CD4-positive, alpha-beta T cell treated with Interferon alpha-2 for 1 hour (primary cell): Measurements from ENCODE around the gene FSIP2.

ENCODE experiments used
- DNase-seq, 2 donors: peaks; one replicate each; pipeline ENCODE4 v3.0.0-alpha.2; 2020 to 2022

The FSIP2 gene

GRCh38 chr2:185738679-185739472, at the start of gene FSIP2:
Gene FSIP2, plus strand, starts transcription at chr2:185738804. Its CDS starts 91 bp downstream, at chr2:185738895.
- peak; percentile 5 to 7 for DNase-seq

GRCh38 chr2:185689906-185690539, 48.6 kb upstream of the FSIP2 start:
- DNase-seq = no peak

GRCh38 chr2:185695711-185696235, 42.8 kb upstream of the FSIP2 start:
- no peak for DNase-seq

GRCh38 chr2:185700883-185701282, 37.7 kb upstream of the FSIP2 start:
- no peak for DNase-seq

GRCh38 chr2:185734658-185735057, 3.9 kb upstream of the FSIP2 start:
- no peak for DNase-seq

GRCh38 chr2:185736210-185736609, 2.4 kb upstream of the FSIP2 start:
- DNase-seq = no peak

GRCh38 chr2:185745864-185746859, 7.6 kb downstream of the FSIP2 start:
- no peak for DNase-seq

- DNase-seq = no peak
Observed at GRCh38 chr2:185757356-185757755, 18.8 kb downstream of the FSIP2 start.

- no peak for DNase-seq
Observed at GRCh38 chr2:185771396-185771795, 32.8 kb downstream of the FSIP2 start.

GRCh38 chr2:185780890-185781289, 42.3 kb downstream of the FSIP2 start:
- no peak for DNase-seq

GRCh38 chr2:185782223-185782769, 43.7 kb downstream of the FSIP2 start:
- DNase-seq = no peak

- no peak for DNase-seq
Observed at GRCh38 chr2:185785156-185785555, 46.6 kb downstream of the FSIP2 start.

- DNase-seq = no peak
Observed at GRCh38 chr2:185785851-185786473, 47.4 kb downstream of the FSIP2 start.

GRCh38 chr2:185787227-185788145, 48.9 kb downstream of the FSIP2 start:
- no peak for DNase-seq

GRCh38 chr2:185790361-185790760, 51.8 kb downstream of the FSIP2 start:
- no peak for DNase-seq

- DNase-seq = no peak
Observed at GRCh38 chr2:185793532-185794345, 55.1 kb downstream of the FSIP2 start.

- no peak for DNase-seq
Observed at GRCh38 chr2:185796758-185797157, 58.2 kb downstream of the FSIP2 start.

GRCh38 chr2:185802926-185803325, 64.3 kb downstream of the FSIP2 start:
- DNase-seq = no peak

- no peak for DNase-seq
Observed at GRCh38 chr2:185806783-185807182, 68.2 kb downstream of the FSIP2 start.

- DNase-seq = no peak
Observed at GRCh38 chr2:185807351-185807750, 68.7 kb downstream of the FSIP2 start.
